RWPE1 (cell line): ENCODE data around the gene ETNK2.

Experiments used
- CTCF ChIA-PET: fragments of 350-600 bp; sonication (Branson Sonifier 250); formaldehyde crosslinking; extraction: SDS; loops from one replicate; lab custom pipeline; 2021; lab: Yijun Ruan, JAX
- POLR2A ChIA-PET: fragments of 400-600 bp; formaldehyde crosslinking; extraction: SDS; loops from one replicate; lab custom pipeline; 2020; ENCODE audit warnings: antibody characterized with exemption; ENCODE audit not compliant: low non-redundant PET; lab: Yijun Ruan, JAX
- DNase-seq: peaks from one replicate; pipeline ENCODE4 v3.0.0; 2012; ENCODE audit warnings: low spot score
- H3K27ac ChIP-seq: fragments of 450-650 bp; 2 replicates; pipeline ENCODE4 v1.5.1; 2017
- TF ChIP-seq, protein P1 (sequence below): fragments of 450-650 bp; conservative IDR thresholded peaks from 2 replicates; pipeline ENCODE4 v1.5.1; 2017; ENCODE audit warnings: low read depth, mild to moderate bottlenecking

ETNK2 gene

DNA sequence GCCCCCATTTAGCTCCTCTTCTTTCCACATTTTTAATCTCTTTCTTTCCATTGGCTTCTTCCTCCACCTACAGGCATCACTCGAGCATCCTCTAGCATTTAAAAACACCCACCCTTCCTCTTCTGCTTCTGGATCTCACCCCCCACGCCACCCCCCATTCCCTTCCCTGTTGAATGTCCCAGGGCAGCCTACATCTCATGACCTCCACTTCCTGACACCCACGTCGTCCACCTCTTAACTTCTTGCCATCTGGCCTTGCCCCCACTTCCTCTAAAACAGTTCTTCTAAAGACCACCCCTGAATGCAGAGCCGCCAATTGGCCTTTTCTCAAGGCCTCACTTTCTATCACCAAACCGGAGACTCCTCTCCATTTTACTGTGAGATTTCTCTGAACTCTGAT lies 6.1 kb upstream of the ETNK2 start:
- CTCF ChIA-PET, result interaction anchor here (0.6 to 2.1 kb wide), 5 partner anchors 49 to 314 kb away, joined by 3 to 5 read pairs (median 5); no protein-coding TSS in a partner anchor
- no peak overlapping the region for H3K27ac ChIP-seq
- no peak for DNase-seq
- TF ChIP-seq, protein P1, sequence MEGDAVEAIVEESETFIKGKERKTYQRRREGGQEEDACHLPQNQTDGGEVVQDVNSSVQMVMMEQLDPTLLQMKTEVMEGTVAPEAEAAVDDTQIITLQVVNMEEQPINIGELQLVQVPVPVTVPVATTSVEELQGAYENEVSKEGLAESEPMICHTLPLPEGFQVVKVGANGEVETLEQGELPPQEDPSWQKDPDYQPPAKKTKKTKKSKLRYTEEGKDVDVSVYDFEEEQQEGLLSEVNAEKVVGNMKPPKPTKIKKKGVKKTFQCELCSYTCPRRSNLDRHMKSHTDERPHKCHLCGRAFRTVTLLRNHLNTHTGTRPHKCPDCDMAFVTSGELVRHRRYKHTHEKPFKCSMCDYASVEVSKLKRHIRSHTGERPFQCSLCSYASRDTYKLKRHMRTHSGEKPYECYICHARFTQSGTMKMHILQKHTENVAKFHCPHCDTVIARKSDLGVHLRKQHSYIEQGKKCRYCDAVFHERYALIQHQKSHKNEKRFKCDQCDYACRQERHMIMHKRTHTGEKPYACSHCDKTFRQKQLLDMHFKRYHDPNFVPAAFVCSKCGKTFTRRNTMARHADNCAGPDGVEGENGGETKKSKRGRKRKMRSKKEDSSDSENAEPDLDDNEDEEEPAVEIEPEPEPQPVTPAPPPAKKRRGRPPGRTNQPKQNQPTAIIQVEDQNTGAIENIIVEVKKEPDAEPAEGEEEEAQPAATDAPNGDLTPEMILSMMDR, result no peak
- POLR2A ChIA-PET, result no interaction called here

DNA sequence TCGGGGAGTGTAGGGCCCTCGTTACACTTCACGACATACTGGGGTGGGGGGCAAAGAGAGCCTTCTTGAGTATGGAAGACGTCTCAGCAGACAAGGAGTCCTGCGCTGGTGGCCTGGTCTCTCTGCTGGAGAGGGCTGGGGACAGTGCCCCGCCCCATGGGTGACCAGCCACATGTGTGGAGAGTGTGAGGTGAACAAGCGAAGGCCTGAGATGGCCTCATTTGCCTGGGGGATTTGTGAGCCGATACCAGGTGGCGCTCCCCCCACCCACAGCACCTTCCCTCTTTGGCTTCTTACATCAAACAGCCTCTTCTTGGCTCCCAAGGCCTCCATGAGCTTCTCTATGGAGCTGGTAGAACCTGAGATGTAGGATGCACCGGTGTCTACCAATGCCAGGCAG lies 4.0 kb upstream of the ETNK2 start:
- CTCF ChIA-PET, result interaction anchor here (0.5 to 1.7 kb wide), 2 partner anchors 52 to 289 kb away, joined by 3 to 5 read pairs; no protein-coding TSS in a partner anchor
- no peak for DNase-seq
- POLR2A ChIA-PET, result no interaction called here
- H3K27ac ChIP-seq, result no peak overlapping the region
- TF ChIP-seq, protein P1, result no peak

DNA sequence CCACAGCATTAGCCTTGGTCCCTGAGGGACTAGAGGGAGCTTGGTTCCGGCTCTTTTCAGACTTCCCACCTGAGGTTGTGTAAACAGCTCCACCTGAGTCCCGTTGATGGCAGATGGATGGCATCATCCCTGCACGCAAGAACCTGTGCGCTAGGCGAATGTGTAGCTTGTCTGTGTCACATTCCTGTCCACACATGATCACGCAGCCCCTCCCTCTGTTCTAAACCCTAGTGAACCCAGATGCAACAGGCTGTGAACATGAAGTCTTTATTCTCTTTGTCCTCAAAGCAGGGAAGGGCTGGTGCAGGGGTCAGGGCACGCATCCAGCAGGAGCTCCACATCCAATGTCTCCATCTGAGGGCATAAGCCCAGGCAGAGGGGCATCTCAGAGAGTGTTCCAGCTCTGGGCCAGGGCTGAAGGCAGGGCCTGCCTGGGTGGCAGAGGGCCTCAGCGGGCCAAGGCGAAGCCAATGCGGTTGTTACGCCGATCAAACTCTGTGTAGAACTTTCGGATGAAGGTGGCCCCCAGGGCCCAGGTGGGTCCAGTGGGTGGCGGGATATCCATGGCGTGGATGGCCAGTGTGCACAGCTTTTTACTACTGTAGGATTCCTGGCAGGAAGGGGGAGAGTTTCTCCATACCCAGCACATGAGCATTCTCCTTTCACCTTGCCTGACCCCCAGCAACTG lies 2.9 kb upstream of the ETNK2 start:
- CTCF ChIA-PET, result interaction anchor here (0.5 to 3.7 kb wide), 11 partner anchors 8 to 275 kb away, joined by 3 to 25 read pairs (median 5); partner anchors contain the start of gene REN
- POLR2A ChIA-PET, result interaction anchor here (0.8 to 1.1 kb wide), 3 partner anchors 80 to 294 kb away, joined by 3 read pairs; no protein-coding TSS in a partner anchor
- DNase-seq, result peak; percentile 73
- TF ChIP-seq, protein P1, result no peak
- H3K27ac ChIP-seq, result peak overlapping the region; percentile 77

DNA sequence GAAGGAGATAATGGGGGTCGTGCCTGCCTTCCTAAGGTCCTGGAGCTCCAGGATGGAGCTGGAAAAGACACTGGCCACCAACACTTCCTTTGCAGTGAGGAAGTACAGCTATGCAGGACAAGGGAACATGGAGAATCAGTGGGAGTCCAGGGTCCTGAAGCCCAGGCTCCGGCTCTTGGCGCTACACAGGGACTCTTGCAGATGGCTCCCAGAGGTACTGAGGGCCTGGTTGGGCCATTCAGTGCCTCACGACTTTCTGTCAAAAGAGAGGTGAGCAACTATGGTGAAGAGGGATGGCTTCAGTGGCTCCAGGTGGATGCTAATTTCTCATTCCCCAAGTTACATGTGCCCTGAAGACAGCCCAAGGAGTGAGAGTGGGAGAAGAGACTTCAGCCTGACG lies 1.8 kb upstream of the ETNK2 start:
- no peak for DNase-seq
- CTCF ChIA-PET, result interaction anchor here (0.5 to 3.7 kb wide), 9 partner anchors 9 to 293 kb away, joined by 3 to 25 read pairs (median 4); partner anchors contain the start of genes REN and SNRPE
- POLR2A ChIA-PET, result interaction anchor here (0.8 to 1.1 kb wide), 2 partner anchors 282 to 293 kb away, joined by 3 read pairs; no protein-coding TSS in a partner anchor
- TF ChIP-seq, protein P1, result no peak
- H3K27ac ChIP-seq, result peak overlapping the region; percentile 77

DNA sequence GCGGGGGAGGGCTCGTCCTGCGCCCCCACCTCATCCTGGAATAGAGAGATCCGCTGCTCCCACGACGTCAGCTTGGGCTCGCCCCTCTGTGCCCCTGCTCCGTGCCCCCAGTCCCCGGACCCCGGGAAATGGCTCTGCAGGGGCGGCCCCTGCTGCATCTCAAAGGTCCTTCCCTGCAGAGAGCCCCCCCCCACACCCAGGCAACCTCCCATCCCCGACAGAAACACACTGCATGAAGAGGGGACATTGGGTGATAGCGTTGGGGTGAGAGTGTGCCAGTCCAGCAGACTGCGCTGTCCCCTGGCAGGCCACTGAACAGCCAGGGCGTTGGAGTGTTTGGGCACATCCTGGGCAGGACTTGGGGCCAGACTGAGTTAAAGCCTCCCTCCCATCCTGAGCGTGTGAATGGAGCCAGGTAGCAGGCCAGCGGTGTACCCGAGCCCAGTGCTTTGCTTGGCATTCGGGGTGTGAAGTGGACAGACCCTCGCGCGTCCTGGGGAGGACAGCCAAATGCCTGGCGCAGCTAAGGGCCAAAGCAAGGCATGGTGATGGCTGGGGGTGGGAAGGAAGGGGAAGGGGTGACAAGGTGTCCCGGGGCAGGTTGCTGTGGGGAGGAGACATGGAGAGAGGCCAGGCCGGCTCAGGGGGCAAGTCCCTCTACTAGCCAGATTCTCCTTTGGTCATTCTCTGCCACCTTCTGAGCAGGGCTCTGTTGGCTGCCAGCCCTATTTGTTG lies 633 bp upstream of the ETNK2 start:
- TF ChIP-seq, protein P1, result no peak
- POLR2A ChIA-PET, result interaction anchor here (0.7 kb wide), 1 partner anchor 151 kb away, joined by 3 read pairs; no protein-coding TSS in a partner anchor
- H3K27ac ChIP-seq, result peak overlapping the region; percentile 77
- CTCF ChIA-PET, result interaction anchor here (0.5 to 3.7 kb wide), 9 partner anchors 10 to 660 kb away, joined by 3 to 25 read pairs (median 4); partner anchors contain the start of gene SNRPE
- DNase-seq, result no peak
